GM23248 (cell line): Measurements from ENCODE around the gene TTC14.

Source experiments
- EZH2 ChIP-seq: fragments of 200-600 bp; sonication (generic); IDR thresholded peaks from 2 replicates; pipeline ENCODE4 v1.6.1; 2018; ENCODE audit warnings: antibody characterized with exemption, mild to moderate bottlenecking; ENCODE audit not compliant: insufficient read depth, poor library complexity, severe bottlenecking
- EZH2phosphoT487 ChIP-seq: fragments of 200-600 bp; sonication (generic); IDR thresholded peaks from 2 replicates; pipeline ENCODE4 v1.6.1; 2018; ENCODE audit warnings: antibody characterized with exemption, moderate library complexity, mild to moderate bottlenecking, low read depth; ENCODE audit not compliant: insufficient read depth

- TF ChIP-seq EZH2 (no peak), EZH2phosphoT487 (no peak)
Measured at GRCh38 chr3:180563406-180563805, 38.6 kb upstream of the TTC14 start.
